Endothelial cell of umbilical vein (primary cell): Measurements from ENCODE around the gene ZBTB7A. TPM values are rescaled to one million over a fixed set of nuclear protein-coding genes. Genes with fewer than 3 reads are reported as not detected.
"Not testable (repeated sequence)": the region's sequence is repeated elsewhere in the genome, so short reads cannot be mapped to it uniquely, and the experiment has no call there.

ENCODE experiments used
- BruUV-seq: library from RNA; stranded (reverse); fragments of 400-500 nt; replicated peaks from 2 replicates; lab custom pipeline; 2021; lab: Mats Ljungman, UMichigan
- CTCF ChIA-PET: fragments of 300-600, 350-600 bp; sonication (Branson Sonifier 250); formaldehyde crosslinking; loops from one replicate; lab custom pipeline; 2021; ENCODE audit warnings: antibody characterized with exemption, inconsistent platforms; lab: Charles Lee
- POLR2A ChIA-PET: fragments of 300-600, 350-600 bp; sonication (Branson Sonifier 250); formaldehyde crosslinking; loops from one replicate; lab custom pipeline; 2021; ENCODE audit warnings: antibody characterized with exemption, inconsistent platforms; lab: Charles Lee
- DNase-seq: peaks from one replicate; pipeline ENCODE4 v3.0.0-alpha.2; 2011; ENCODE audit warnings: low read depth, low spot score
- FAIRE-seq: peaks from 2 replicates; lab custom pipeline; 2011; peaks lifted over from hg19 to GRCh38; lab: Jason Lieb, UNC
- H2AFZ ChIP-seq: 2 replicates; pipeline ENCODE4 v1.6.0; 2012; ENCODE audit warnings: low read depth, low read length, control low read depth, inconsistent platforms
- H3K27ac ChIP-seq: 2 replicates; pipeline ENCODE4 v1.5.1; 2011; ENCODE audit warnings: low read depth, mild to moderate bottlenecking, control low read depth, low read length, moderate library complexity; ENCODE audit not compliant: insufficient read depth
- H3K27me3 ChIP-seq, 2 experiments: 2 replicates each; pipeline versions ENCODE4 v1.6.0 to v1.6.1; 2011; ENCODE audit warnings: low read length in 2 of 2, mixed read lengths in 1 of 2; ENCODE audit not compliant: control insufficient read depth in 2 of 2, insufficient read depth in 2 of 2
- H3K36me3 ChIP-seq, 2 experiments: 2 replicates in 1 of 2; 3 replicates in 1 of 2; pipeline ENCODE4 v1.5.1; 2011; ENCODE audit warnings: low read length in 2 of 2, mild to moderate bottlenecking in 1 of 2, moderate library complexity in 1 of 2; ENCODE audit not compliant: control insufficient read depth in 2 of 2, insufficient read depth in 2 of 2; ENCODE audit errors: extremely low read depth in 1 of 2
- H3K4me1 ChIP-seq: 3 replicates; pipeline ENCODE4 v1.5.1; 2011; ENCODE audit warnings: mild to moderate bottlenecking, low read length; ENCODE audit not compliant: control insufficient read depth, insufficient read depth; ENCODE audit errors: extremely low read depth
- H3K4me2 ChIP-seq: 2 replicates; pipeline ENCODE4 v1.6.1; 2011; ENCODE audit warnings: low read length, control low read depth, mixed read lengths; ENCODE audit not compliant: insufficient read depth
- H3K4me3 ChIP-seq, 3 experiments: fragments of 200-600 bp in 1 of 3; sonication (generic), shearing (Covaris generic) in 1 of 3; replicated peaks in 1 of 3; 2 replicates each; pipeline ENCODE4 v1.5.1; 2011 to 2016; ENCODE audit warnings: control low read depth in 3 of 3, low read length in 3 of 3, mild to moderate bottlenecking in 2 of 3, inconsistent platforms in 1 of 3, low read depth in 1 of 3, moderate library complexity in 1 of 3; ENCODE audit not compliant: insufficient read depth in 1 of 3
- H3K79me2 ChIP-seq: 2 replicates; pipeline ENCODE4 v1.6.0; 2012; ENCODE audit warnings: low read length, inconsistent platforms; ENCODE audit not compliant: control insufficient read depth, insufficient read depth
- H3K9ac ChIP-seq: replicated peaks from 2 replicates; pipeline ENCODE3; 2011; ENCODE audit warnings: low read length, control low read depth; ENCODE audit not compliant: insufficient read depth; ENCODE audit errors: extremely low read depth
- H3K9me1 ChIP-seq: replicated peaks from 3 replicates; pipeline ENCODE4 v1.6.0; 2011; ENCODE audit warnings: mild to moderate bottlenecking, low read length; ENCODE audit not compliant: control insufficient read depth, insufficient read depth; ENCODE audit errors: extremely low read depth
- H3K9me3 ChIP-seq: replicated peaks from 2 replicates; pipeline ENCODE4 v1.5.1; 2012; ENCODE audit warnings: low read length, inconsistent platforms; ENCODE audit not compliant: control insufficient read depth, insufficient read depth
- H4K20me1 ChIP-seq: replicated peaks from 2 replicates; pipeline ENCODE3; 2011; ENCODE audit warnings: mild to moderate bottlenecking, low read length; ENCODE audit not compliant: control insufficient read depth, insufficient read depth; ENCODE audit errors: extremely low read depth
- EZH2 ChIP-seq: IDR thresholded peaks from 2 replicates; pipeline ENCODE4 v1.6.1; 2012; ENCODE audit warnings: borderline replicate concordance, low read depth, mild to moderate bottlenecking, moderate library complexity, low read length, inconsistent platforms; ENCODE audit not compliant: severe bottlenecking
- FOS ChIP-seq: IDR thresholded peaks from 2 replicates; pipeline ENCODE4 v1.6.1; 2011; ENCODE audit warnings: mild to moderate bottlenecking, low read length, moderate library complexity, borderline replicate concordance; ENCODE audit not compliant: insufficient read depth
- GATA2 ChIP-seq: IDR thresholded peaks from 2 replicates; pipeline ENCODE4 v1.7.0; 2011; ENCODE audit warnings: low read depth, mild to moderate bottlenecking, moderate library complexity, mixed read lengths, low read length; ENCODE audit not compliant: insufficient read length, insufficient read depth
- MAX ChIP-seq: IDR thresholded peaks from 2 replicates; pipeline ENCODE4 v1.6.1; 2011; ENCODE audit not compliant: insufficient read depth, insufficient read length
- dilution Hi-C: fragments of 300-500 bp; cut with MboI; formaldehyde crosslinking; loops from one replicate; pipeline ENCODE4 v1.15.0; 2019; ENCODE audit warnings: low sequenced_read_pairs; ENCODE audit not compliant: extremely low pct_ligation_motif_present
- intact Hi-C: fragments of 100-400 bp; cut with micrococcal nuclease; formaldehyde crosslinking; loops from one replicate; pipeline ENCODE4 v1.10.0; 2022
- polyA plus RNA-seq, 4 experiments: library from polyadenylated mRNA; depleted of rRNA in 3 of 4; stranded (reverse) in 3 of 4; unstranded in 1 of 4; fragments of >200 nt; gene quantifications; 2 replicates each; pipeline versions ENCODE4 v1.2.1 to v1.2.3, GENCODE V29; 2011 to 2012; ENCODE audit warnings: missing spikeins in 1 of 4
- total RNA-seq: library from RNA; stranded (reverse); gene quantifications from 2 replicates; pipeline ENCODE4 v1.2.3, GENCODE V29; 2021

ZBTB7A gene
- total and polyA plus RNA-seq, 2 donors (not counting 3 experiments of a cell fraction or from before 2014, with no cell fraction given): 8.2 to 29.0 TPM

GRCh38 chr19:4012092-4012974 is 54.4 kb downstream of the ZBTB7A start:
- POLR2A ChIA-PET: no interaction called here

GRCh38 chr19:4011430-4011829 is 55.3 kb downstream of the ZBTB7A start:
- H4K20me1 ChIP-seq, BruUV-seq, FAIRE-seq, POLR2A ChIA-PET, H3K4me2 ChIP-seq, H3K9ac ChIP-seq, H3K4me3 ChIP-seq, dilution Hi-C loops, H2AFZ ChIP-seq, CTCF ChIA-PET, H3K27ac ChIP-seq, H3K9me1 ChIP-seq, H3K9me3 ChIP-seq, H3K27me3 ChIP-seq, DNase-seq, intact Hi-C loops: not testable (repeated sequence)
- Histone ChIP-seq H3K4me1 (peaks cover 13% of the 10 kb centered on the region), H3K36me3 (peaks cover 2 to 34% of the 10 kb centered on the region in 2 experiments), H3K79me2 (peaks cover 40% of the 10 kb centered on the region)

More at GRCh38 chr19:4012092-4012974, 54.4 kb downstream of the ZBTB7A start:
- no peak overlapping the region for H3K4me2 ChIP-seq
- peaks cover 9% of the 10 kb centered on the region for H3K4me1 ChIP-seq
- no peak overlapping the region for H3K27ac ChIP-seq
- no peak overlapping the region for H3K4me3 ChIP-seq
- FAIRE-seq (no peak), DNase-seq (no peak)
- dilution Hi-C loops (no loop called here), intact Hi-C loops (no loop called here)
- no TSS peak for BruUV-seq
- H3K9me1 ChIP-seq: no peaks in the 10 kb centered on the region
- peaks cover 43% of the 10 kb centered on the region for H3K79me2 ChIP-seq
- H2AFZ ChIP-seq: no peak overlapping the region
- H3K9ac ChIP-seq: no peak overlapping the region
- peaks cover 2 to 39% of the 10 kb centered on the region in 2 experiments for H3K36me3 ChIP-seq
- H4K20me1 ChIP-seq: no peaks in the 10 kb centered on the region
- H3K27me3 ChIP-seq: no peaks in the 10 kb centered on the region
- TF ChIP-seq MAX (no peak), GATA2 (no peak), EZH2 (no peak), FOS (no peak)
- CTCF ChIA-PET: no interaction called here
- no peaks in the 10 kb centered on the region for H3K9me3 ChIP-seq
